SK-N-SH (cell line): ENCODE measurements around the gene MGME1. TPM values are rescaled to one million over a fixed set of nuclear protein-coding genes. Genes with fewer than 3 reads are reported as not detected.

Source experiments
- CTCF ChIA-PET: fragments of 300-600, 350-600 bp; formaldehyde crosslinking; extraction: SDS; loops from one replicate; lab custom pipeline; 2021; lab: Yijun Ruan, JAX
- POLR2A ChIA-PET: fragments of 350-600 bp; sonication (Branson Sonifier 250); formaldehyde crosslinking; extraction: SDS; loops from one replicate; lab custom pipeline; 2020; ENCODE audit warnings: antibody characterized with exemption, inconsistent platforms; lab: Yijun Ruan, JAX
- DNase-seq: peaks from one replicate; pipeline ENCODE4 v3.0.0; 2012
- H2AFZ ChIP-seq: fragments of 200-600 bp; sonication (generic); 2 replicates; pipeline ENCODE4 v1.8.1; 2016; ENCODE audit warnings: antibody characterized with exemption, mild to moderate bottlenecking, low read depth
- H3F3A ChIP-seq: fragments of 200-600 bp; sonication (generic); replicated peaks from 2 replicates; pipeline ENCODE3; 2016; ENCODE audit warnings: antibody characterized with exemption, mild to moderate bottlenecking; ENCODE audit not compliant: insufficient read depth
- H3K27ac ChIP-seq, 2 experiments: fragments of 200-500 bp in 1 of 2; fragments of 200-600 bp in 1 of 2; sonication (Bioruptor generic) in 1 of 2; sonication (generic), shearing (Covaris generic) in 1 of 2; 2 replicates each; pipeline versions ENCODE4 v1.5.1 to v1.6.1; 2014 to 2016; ENCODE audit warnings: low read depth in 2 of 2, inconsistent platforms in 1 of 2, low read length in 1 of 2, mild to moderate bottlenecking in 1 of 2, mixed read lengths in 1 of 2
- H3K27me3 ChIP-seq: fragments of 200-600 bp; sonication (generic), shearing (Covaris generic); 2 replicates; pipeline ENCODE4 v1.6.1; 2016; ENCODE audit warnings: mixed run types; ENCODE audit not compliant: insufficient read depth
- H3K36me3 ChIP-seq, 2 experiments: fragments of 200-500 bp in 1 of 2; fragments of 200-600 bp in 1 of 2; sonication (Bioruptor generic) in 1 of 2; sonication (generic) in 1 of 2; replicated peaks in 1 of 2; 2 replicates each; pipeline versions ENCODE3 to v1.5.1; 2014 to 2016; ENCODE audit warnings: low read length in 1 of 2, mild to moderate bottlenecking in 1 of 2; ENCODE audit not compliant: insufficient read depth in 2 of 2, control insufficient read depth in 1 of 2
- H3K4me1 ChIP-seq, 2 experiments: fragments of 200-500 bp in 1 of 2; fragments of 200-600 bp in 1 of 2; sonication (Bioruptor generic) in 1 of 2; sonication (generic), shearing (Covaris generic) in 1 of 2; 2 replicates each; pipeline versions ENCODE4 v1.5.1 to v1.6.1; 2014 to 2016; ENCODE audit warnings: low read depth in 1 of 2, low read length in 1 of 2, mixed run types in 1 of 2; ENCODE audit not compliant: insufficient read depth in 2 of 2, control insufficient read depth in 1 of 2
- H3K4me2 ChIP-seq: fragments of 200-600 bp; sonication (generic), shearing (Covaris generic); 2 replicates; pipeline ENCODE4 v1.6.1; 2017; ENCODE audit warnings: mixed run types
- H3K4me3 ChIP-seq, 2 experiments: fragments of 200-500 bp in 1 of 2; fragments of 200-600 bp in 1 of 2; sonication (Bioruptor generic) in 1 of 2; sonication (generic), shearing (Covaris generic) in 1 of 2; 2 replicates each; pipeline versions ENCODE4 v1.5.1 to v1.8.1; 2014 to 2016; ENCODE audit warnings: low read depth in 2 of 2, inconsistent platforms in 1 of 2, low read length in 1 of 2, mild to moderate bottlenecking in 1 of 2, mixed read lengths in 1 of 2, moderate library complexity in 1 of 2
- H3K79me2 ChIP-seq: fragments of 200-600 bp; sonication (generic); 2 replicates; pipeline ENCODE4 v1.8.1; 2017; ENCODE audit warnings: mild to moderate bottlenecking; ENCODE audit not compliant: insufficient read depth
- H3K9ac ChIP-seq: fragments of 200-600 bp; sonication (generic); 2 replicates; pipeline ENCODE4 v1.6.1; 2017; ENCODE audit warnings: mixed run types
- H3K9me2 ChIP-seq: fragments of 200-600 bp; sonication (generic); 2 replicates; pipeline ENCODE4 v1.6.1; 2017; ENCODE audit warnings: mixed run types
- H3K9me3 ChIP-seq: fragments of 200-600 bp; sonication (generic); 2 replicates; pipeline ENCODE4 v1.6.1; 2017; ENCODE audit warnings: mixed run types, mild to moderate bottlenecking, moderate library complexity
- H4K20me1 ChIP-seq: fragments of 200-600 bp; sonication (generic); 2 replicates; pipeline ENCODE4 v1.6.1; 2017; ENCODE audit warnings: mild to moderate bottlenecking, mixed run types; ENCODE audit not compliant: insufficient read depth
- ELF1 ChIP-seq: IDR thresholded peaks from 2 replicates; pipeline ENCODE4 v1.4.0; 2012
- GATA2 ChIP-seq: sonication (generic); formaldehyde crosslinking; IDR thresholded peaks from 2 replicates; pipeline ENCODE4 v1.5.0; 2020; ENCODE audit warnings: mild to moderate bottlenecking, missing genetic modification reagents
- JUND ChIP-seq: IDR thresholded peaks from 2 replicates; pipeline ENCODE4 v1.4.0; 2012
- MEF2A ChIP-seq: IDR thresholded peaks from 2 replicates; pipeline ENCODE4 v1.4.0; 2012; ENCODE audit warnings: low read depth, borderline replicate concordance
- NFIC ChIP-seq: IDR thresholded peaks from 2 replicates; pipeline ENCODE4 v1.4.0; 2012; ENCODE audit warnings: borderline replicate concordance
- NRF1 ChIP-seq: IDR thresholded peaks from 2 replicates; pipeline ENCODE4 v1.6.1; 2012; ENCODE audit warnings: low read depth, mild to moderate bottlenecking, low read length
- TCF12 ChIP-seq: IDR thresholded peaks from 2 replicates; pipeline ENCODE4 v1.4.0; 2012
- YY1 ChIP-seq: IDR thresholded peaks from 2 replicates; pipeline ENCODE4 v1.4.0; 2012; ENCODE audit warnings: low read depth, mild to moderate bottlenecking
- WGBS: methylation state at CpG from one replicate; pipeline ENCODE4 v1.1.6; 2017; ENCODE audit warnings: low lambda C conversion rate; 5-methylcytosine and 5-hydroxymethylcytosine counted together
- polyA plus RNA-seq, 3 experiments: library from polyadenylated mRNA; depleted of rRNA; stranded (reverse); fragments of >200 nt; gene quantifications; 2 replicates each; pipeline ENCODE4 v1.2.3, GENCODE V29; 2012
- TF ChIP-seq, protein P1 (sequence below): IDR thresholded peaks from 2 replicates; pipeline ENCODE4 v1.4.0; 2012; ENCODE audit warnings: low read depth, borderline replicate concordance
- TF ChIP-seq, protein P2 (sequence below): fragments of 150-350 bp; IDR thresholded peaks from 2 replicates; pipeline ENCODE4 v1.6.1; 2016; ENCODE audit warnings: mild to moderate bottlenecking, low read depth, low read length

MGME1 gene
- polyA plus RNA-seq, 1 of the 3 experiments (the other 2 are of a cell fraction) = 7.9 TPM

GRCh38 chr20:17949899-17950298 is 18.9 kb upstream of the MGME1 start:
- Histone ChIP-seq H3K9ac (no peak overlapping the region), H3K27ac (no peak overlapping the region), H3K36me3 (peaks cover 90 to 91% of the 10 kb centered on the region in 2 experiments), H3K4me2 (no peak overlapping the region), H3F3A (peaks cover 13% of the 10 kb centered on the region), H3K9me2 (no peaks in the 10 kb centered on the region), H3K4me3 (no peak overlapping the region), H3K4me1 (no peaks in the 10 kb centered on the region), H3K27me3 (no peaks in the 10 kb centered on the region), H4K20me1 (no peaks in the 10 kb centered on the region; the same call in 1 of the 2 replicates), H2AFZ (no peak overlapping the region), H3K9me3 (no peaks in the 10 kb centered on the region), H3K79me2 (peaks cover 58% of the 10 kb centered on the region)
- ChIA-PET POLR2A (no interaction called here), CTCF (interaction anchor here (3.0 kb wide), 1 partner anchor 11 kb away, joined by 14 read pairs; no protein-coding TSS in a partner anchor)
- no peak for DNase-seq
- WGBS = 97% methylated on average over 4 of the region's 4 CpGs
- TF ChIP-seq ELF1 = no peak
- no peak for TF ChIP-seq NRF1
- no peak for TF ChIP-seq GATA2 (CRISPR knock-in tag)
- TF ChIP-seq YY1 = no peak
- TF ChIP-seq, protein P1, sequence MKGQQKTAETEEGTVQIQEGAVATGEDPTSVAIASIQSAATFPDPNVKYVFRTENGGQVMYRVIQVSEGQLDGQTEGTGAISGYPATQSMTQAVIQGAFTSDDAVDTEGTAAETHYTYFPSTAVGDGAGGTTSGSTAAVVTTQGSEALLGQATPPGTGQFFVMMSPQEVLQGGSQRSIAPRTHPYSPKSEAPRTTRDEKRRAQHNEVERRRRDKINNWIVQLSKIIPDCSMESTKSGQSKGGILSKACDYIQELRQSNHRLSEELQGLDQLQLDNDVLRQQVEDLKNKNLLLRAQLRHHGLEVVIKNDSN = no peak
- TF ChIP-seq TCF12 = no peak
- no peak for TF ChIP-seq MEF2A
- TF ChIP-seq JUND = no peak
- TF ChIP-seq, protein P2, sequence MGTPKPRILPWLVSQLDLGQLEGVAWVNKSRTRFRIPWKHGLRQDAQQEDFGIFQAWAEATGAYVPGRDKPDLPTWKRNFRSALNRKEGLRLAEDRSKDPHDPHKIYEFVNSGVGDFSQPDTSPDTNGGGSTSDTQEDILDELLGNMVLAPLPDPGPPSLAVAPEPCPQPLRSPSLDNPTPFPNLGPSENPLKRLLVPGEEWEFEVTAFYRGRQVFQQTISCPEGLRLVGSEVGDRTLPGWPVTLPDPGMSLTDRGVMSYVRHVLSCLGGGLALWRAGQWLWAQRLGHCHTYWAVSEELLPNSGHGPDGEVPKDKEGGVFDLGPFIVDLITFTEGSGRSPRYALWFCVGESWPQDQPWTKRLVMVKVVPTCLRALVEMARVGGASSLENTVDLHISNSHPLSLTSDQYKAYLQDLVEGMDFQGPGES = no peak
- no peak for TF ChIP-seq NFIC

DNA sequence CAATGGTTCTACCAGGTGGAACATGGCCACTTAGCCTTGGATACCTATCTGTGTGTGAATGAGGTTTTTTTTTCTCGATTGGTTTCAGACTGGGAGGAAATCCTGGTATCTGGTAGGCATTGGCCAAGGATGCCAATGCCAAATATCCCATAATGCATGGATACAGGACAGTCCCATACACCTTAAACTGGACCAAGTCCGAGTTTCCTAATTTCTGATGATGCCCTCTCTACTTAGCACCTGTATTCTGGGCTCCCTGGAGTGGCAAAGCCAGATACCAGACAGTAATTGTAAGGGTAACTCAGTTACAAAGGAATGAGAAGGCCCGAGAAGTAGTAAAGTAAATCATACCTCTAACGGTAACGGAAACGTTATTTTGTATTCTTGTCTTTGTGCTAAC is 18.1 kb upstream of the MGME1 start:
- no peaks in the 10 kb centered on the region for H3K9me3 ChIP-seq
- H3K36me3 ChIP-seq = peaks cover 90 to 91% of the 10 kb centered on the region in 2 experiments
- CTCF ChIA-PET = interaction anchor here (1.3 kb wide), 1 partner anchor 12 kb away, joined by 4 read pairs; no protein-coding TSS in a partner anchor
- TF ChIP-seq, protein P1 = no peak
- TF ChIP-seq, all 33 proteins: peak for 0
- DNase-seq = no peak
- peaks cover 13% of the 10 kb centered on the region for H3F3A ChIP-seq
- no peak overlapping the region for H2AFZ ChIP-seq
- no peaks in the 10 kb centered on the region for H3K9me2 ChIP-seq
- no peak overlapping the region for H3K9ac ChIP-seq
- H3K27ac ChIP-seq = no peak overlapping the region
- POLR2A ChIA-PET = no interaction called here
- H3K27me3 ChIP-seq = no peaks in the 10 kb centered on the region
- no peaks in the 10 kb centered on the region for H3K4me1 ChIP-seq
- no peak overlapping the region for H3K4me2 ChIP-seq
- 87% methylated on average over 6 of the region's 6 CpGs for WGBS
- H3K4me3 ChIP-seq = no peak overlapping the region
- H3K79me2 ChIP-seq = peaks cover 66% of the 10 kb centered on the region
- peaks cover 5% of the 10 kb centered on the region; the same call in 1 of the 2 replicates for H4K20me1 ChIP-seq
